CD4-positive, alpha-beta memory T cell (primary cell): ENCODE data around the gene MAP2K3. TPM values are rescaled to one million over a fixed set of nuclear protein-coding genes. Genes with fewer than 3 reads are reported as not detected.
"Not testable (repeated sequence)": the region's sequence is repeated elsewhere in the genome, so short reads cannot be mapped to it uniquely, and the experiment has no call there.

Experiments used
- CTCF ChIA-PET: fragments of 350-600 bp; sonication (Branson Sonifier 250); formaldehyde crosslinking; loops from one replicate; lab custom pipeline; 2021; ENCODE audit warnings: inconsistent platforms; ENCODE audit not compliant: partially characterized antibody; lab: Charles Lee
- POLR2A ChIA-PET: fragments of 350-600 bp; sonication (Branson Sonifier 250); formaldehyde crosslinking; loops from one replicate; lab custom pipeline; 2021; ENCODE audit not compliant: partially characterized antibody; lab: Charles Lee
- DNase-seq, 5 donors: peaks; one replicate each; pipeline versions ENCODE4 v3.0.0 to v3.0.0-alpha.2; 2020 to 2022; ENCODE audit warnings: mixed read lengths in 1 of 5
- H3K27ac ChIP-seq: one replicate; pipeline ENCODE4 v1.7.0; 2013; ENCODE audit warnings: low read depth, low read length
- H3K27me3 ChIP-seq: 2 replicates; pipeline ENCODE4 v1.7.0; 2013; ENCODE audit warnings: mild to moderate bottlenecking, low read length, moderate library complexity; ENCODE audit not compliant: insufficient read depth
- H3K36me3 ChIP-seq: 2 replicates; pipeline ENCODE4 v1.7.0; 2013; ENCODE audit warnings: mild to moderate bottlenecking, low read length, moderate library complexity; ENCODE audit not compliant: insufficient read depth
- H3K4me1 ChIP-seq: 2 replicates; pipeline ENCODE4 v1.7.0; 2013; ENCODE audit warnings: mild to moderate bottlenecking, low read length, moderate library complexity; ENCODE audit not compliant: insufficient read depth
- H3K4me3 ChIP-seq, 2 donors: one replicate each; pipeline ENCODE4 v1.7.0; 2013; ENCODE audit warnings: low read length in 2 of 2, mild to moderate bottlenecking in 1 of 2
- H3K9me3 ChIP-seq, 2 donors: one replicate each; pipeline ENCODE4 v1.7.0; 2013; ENCODE audit warnings: low read length in 2 of 2, control low read depth in 1 of 2; ENCODE audit not compliant: control insufficient read depth in 1 of 2
- H3K27ac Mint-ChIP-seq, 7 donors: one replicate each; pipeline ENCODE4 v1.8.0; 2020 to 2021; ENCODE audit warnings: mixed read lengths in 7 of 7, mild to moderate bottlenecking in 6 of 7, inconsistent platforms in 3 of 7, moderate library complexity in 3 of 7
- H3K27me3 Mint-ChIP-seq, 2 donors: one replicate each; pipeline ENCODE4 v1.8.0; 2020 to 2021; ENCODE audit warnings: mixed read lengths in 2 of 2
- H3K36me3 Mint-ChIP-seq, 2 donors: one replicate each; pipeline ENCODE4 v1.8.0; 2020 to 2021; ENCODE audit warnings: mixed read lengths in 2 of 2, inconsistent platforms in 1 of 2, mild to moderate bottlenecking in 1 of 2
- H3K4me1 Mint-ChIP-seq, 4 donors: one replicate each; pipeline ENCODE4 v1.8.0; 2020 to 2021; ENCODE audit warnings: mixed read lengths in 4 of 4, mild to moderate bottlenecking in 1 of 4
- H3K4me3 Mint-ChIP-seq, 8 donors: one replicate each; pipeline ENCODE4 v1.8.0; 2020 to 2021; ENCODE audit warnings: mixed read lengths in 8 of 8, mild to moderate bottlenecking in 7 of 8, moderate library complexity in 6 of 8, inconsistent platforms in 3 of 8
- H3K9me3 Mint-ChIP-seq, 8 donors: one replicate each; pipeline ENCODE4 v1.8.0; 2020 to 2021; ENCODE audit warnings: mixed read lengths in 8 of 8, mild to moderate bottlenecking in 5 of 8, inconsistent platforms in 3 of 8, moderate library complexity in 1 of 8
- intact Hi-C: fragments of 100-400 bp; cut with micrococcal nuclease; formaldehyde crosslinking; loops from one replicate; pipeline ENCODE4 v1.15.1; 2023
- polyA plus RNA-seq, 2 donors: library from polyadenylated mRNA; unstranded; fragments of 300-500 nt; fragmentation: Illumina TruSeq; gene quantifications; one replicate each; pipeline ENCODE4 v1.2.3, GENCODE V29; 2021
- total RNA-seq, 2 experiments: library from RNA; stranded (reverse); gene quantifications; one replicate each; pipeline ENCODE4 v1.2.3, GENCODE V29; 2021

The MAP2K3 gene
- total and polyA plus RNA-seq, 4 experiments from 2014 or later: 48.5 to 88.9 (median 57.9) TPM

DNA sequence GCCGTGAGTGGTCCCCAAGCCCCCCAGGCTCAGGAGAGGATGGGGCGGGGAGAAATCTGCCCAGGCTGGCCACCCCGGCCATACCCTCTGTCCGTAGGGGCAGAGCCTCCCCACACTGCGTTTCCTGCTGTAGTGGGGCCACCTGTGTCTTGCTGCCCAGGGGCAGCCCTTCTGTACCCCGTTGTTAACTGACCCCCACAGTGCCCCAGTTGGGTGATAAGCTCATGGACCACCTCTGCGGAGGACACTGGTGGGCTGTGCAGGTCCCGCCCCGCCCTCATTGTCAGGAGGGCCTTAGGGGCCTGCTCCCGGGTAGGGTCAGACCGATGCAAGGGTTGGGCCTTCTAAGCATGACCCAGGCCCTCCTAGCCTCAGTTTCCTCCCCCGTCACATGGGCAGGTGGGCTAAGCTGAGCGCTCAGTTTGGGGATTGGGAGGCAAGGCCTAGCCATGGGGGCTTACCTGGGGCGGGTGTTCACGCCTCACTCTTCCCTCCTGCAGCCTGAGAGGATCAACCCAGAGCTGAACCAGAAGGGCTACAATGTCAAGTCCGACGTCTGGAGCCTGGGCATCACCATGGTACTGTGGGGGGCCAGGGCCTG, 20.1 kb downstream of the MAP2K3 start:
- H3K27ac Mint-ChIP-seq, intact Hi-C loops, H3K27ac ChIP-seq, H3K4me1 ChIP-seq, H3K27me3 Mint-ChIP-seq, H3K4me3 ChIP-seq, H3K4me1 Mint-ChIP-seq, H3K9me3 ChIP-seq, POLR2A ChIA-PET, H3K27me3 ChIP-seq, CTCF ChIA-PET, H3K4me3 Mint-ChIP-seq: not testable (repeated sequence)
- H3K36me3 Mint-ChIP-seq: peaks cover 38 to 67% of the 10 kb centered on the region in 2 donors
- DNase-seq: peak in 1 of 5 donors; percentile 39
- peaks cover 2 to 13% (median 6%) of the 10 kb centered on the region in 8 donors for H3K9me3 Mint-ChIP-seq
- H3K36me3 ChIP-seq: peaks cover 56% of the 10 kb centered on the region

DNA sequence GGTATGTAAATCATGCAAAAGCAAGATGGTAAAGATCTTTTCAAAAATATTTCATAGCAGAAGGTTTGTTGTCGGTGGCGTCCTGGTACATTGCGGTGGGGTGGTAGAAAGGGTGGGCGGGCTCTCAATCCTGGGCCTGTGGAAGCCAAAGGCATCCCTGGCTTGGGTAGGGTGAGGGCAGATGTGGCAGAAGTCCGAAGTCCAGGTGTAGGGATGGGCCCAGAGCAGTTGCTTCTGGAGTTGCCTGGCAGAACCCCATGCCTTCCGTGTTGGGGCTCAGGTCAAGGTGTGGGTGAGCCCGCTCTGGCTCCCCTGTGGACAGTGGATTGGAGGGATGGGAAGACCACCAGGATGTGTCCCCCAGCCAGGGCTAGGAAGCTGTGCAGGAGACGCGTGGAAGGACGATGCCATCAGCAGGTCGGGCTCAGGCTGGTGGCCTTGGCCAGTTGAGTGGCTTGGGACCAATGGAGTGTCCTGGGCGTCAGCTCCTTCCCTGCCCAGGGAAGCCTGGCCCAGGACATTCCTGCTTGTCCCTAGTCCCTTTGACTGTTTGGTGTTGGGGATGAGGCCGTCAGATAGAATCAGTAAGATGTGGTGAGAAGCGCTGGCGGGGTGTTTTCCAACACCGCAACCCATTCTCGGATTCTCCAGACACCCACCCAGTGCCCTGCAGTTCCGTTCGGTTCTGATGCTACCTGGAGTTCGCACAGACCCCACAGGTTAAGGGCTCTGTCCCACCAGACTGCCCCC, 21.1 kb downstream of the MAP2K3 start:
- H3K27ac Mint-ChIP-seq, H3K9me3 ChIP-seq, H3K4me1 Mint-ChIP-seq, H3K27me3 Mint-ChIP-seq, CTCF ChIA-PET, H3K4me3 ChIP-seq, intact Hi-C loops, H3K4me1 ChIP-seq, H3K27ac ChIP-seq, H3K27me3 ChIP-seq, H3K4me3 Mint-ChIP-seq, POLR2A ChIA-PET: not testable (repeated sequence)
- Mint-ChIP-seq H3K36me3 (peaks cover 43 to 65% of the 10 kb centered on the region in 2 donors), H3K9me3 (peaks cover 2 to 13% (median 5%) of the 10 kb centered on the region in 8 donors)
- DNase-seq: peak in 1 of 5 donors; percentile 25
- H3K36me3 ChIP-seq: peaks cover 46% of the 10 kb centered on the region

DNA sequence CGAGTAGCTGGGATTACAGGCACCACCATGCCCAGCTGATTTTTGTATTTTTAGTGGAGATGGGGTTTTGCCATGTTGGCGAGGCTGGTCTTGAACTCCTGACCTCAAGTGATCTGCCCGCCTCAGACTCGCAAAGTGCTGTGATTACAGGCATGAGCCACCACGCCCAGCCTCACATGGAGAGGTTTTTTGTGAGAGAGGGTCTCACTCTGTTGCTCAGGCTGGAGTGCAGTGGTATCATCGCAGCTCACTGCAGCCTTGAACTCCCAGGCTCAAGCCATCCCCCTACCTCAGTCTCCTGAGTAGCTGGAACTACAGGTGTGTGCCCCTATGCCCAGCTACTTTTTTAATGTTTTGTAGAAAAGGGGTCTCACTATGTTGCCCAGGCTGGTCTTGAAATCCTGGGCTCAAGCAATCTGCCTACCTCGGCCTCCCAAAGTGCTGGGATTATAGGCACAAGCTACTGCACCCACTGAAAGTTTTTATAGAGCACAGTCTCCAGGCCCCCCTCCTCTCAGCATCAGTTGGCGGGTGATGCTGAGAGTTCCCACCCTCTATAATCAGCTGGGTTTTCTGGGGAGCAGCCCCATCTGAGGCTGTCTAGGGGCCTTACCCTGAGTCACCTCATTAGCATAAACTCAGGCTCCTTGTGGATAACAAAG, 22.2 kb downstream of the MAP2K3 start:
- H3K4me3 ChIP-seq, H3K27ac ChIP-seq, POLR2A ChIA-PET, H3K9me3 Mint-ChIP-seq, H3K4me3 Mint-ChIP-seq, CTCF ChIA-PET, H3K4me1 ChIP-seq, intact Hi-C loops, H3K4me1 Mint-ChIP-seq, H3K27me3 Mint-ChIP-seq, H3K27me3 ChIP-seq, H3K9me3 ChIP-seq: not testable (repeated sequence)
- H3K36me3 ChIP-seq: peaks cover 35% of the 10 kb centered on the region
- Mint-ChIP-seq H3K27ac (peak overlapping the region in 1 of 7 donors; percentile 57), H3K36me3 (peaks cover 37 to 59% of the 10 kb centered on the region in 2 donors)
- peak in 1 of 5 donors; percentile 35 for DNase-seq

DNA sequence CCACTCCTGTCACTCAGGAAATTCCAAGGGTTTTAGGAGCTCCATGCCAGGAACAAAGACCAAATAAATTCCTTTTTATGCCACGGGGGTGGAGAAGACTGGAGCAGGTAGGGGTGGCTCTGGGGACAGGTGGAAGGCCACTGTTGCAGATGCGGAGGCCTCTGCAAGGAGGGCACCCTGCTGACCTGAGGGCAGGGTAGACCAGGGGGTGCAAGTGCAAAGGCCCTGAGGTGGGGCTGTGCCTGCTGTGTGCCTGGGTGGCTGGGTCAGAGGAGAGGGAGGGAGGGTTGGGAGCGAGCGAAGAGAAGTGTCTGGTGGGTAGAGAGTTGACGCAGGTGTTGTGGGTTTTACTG, 22.7 kb downstream of the MAP2K3 start:
- intact Hi-C loops, H3K9me3 Mint-ChIP-seq, CTCF ChIA-PET, H3K27ac ChIP-seq, H3K4me3 ChIP-seq, H3K4me1 Mint-ChIP-seq, H3K4me1 ChIP-seq, H3K9me3 ChIP-seq, H3K27ac Mint-ChIP-seq, H3K27me3 ChIP-seq, H3K27me3 Mint-ChIP-seq, POLR2A ChIA-PET, H3K4me3 Mint-ChIP-seq: not testable (repeated sequence)
- H3K36me3 Mint-ChIP-seq: peaks cover 35 to 57% of the 10 kb centered on the region in 2 donors
- peak in 1 of 5 donors; percentile 3 for DNase-seq
- H3K36me3 ChIP-seq: peaks cover 30% of the 10 kb centered on the region

DNA sequence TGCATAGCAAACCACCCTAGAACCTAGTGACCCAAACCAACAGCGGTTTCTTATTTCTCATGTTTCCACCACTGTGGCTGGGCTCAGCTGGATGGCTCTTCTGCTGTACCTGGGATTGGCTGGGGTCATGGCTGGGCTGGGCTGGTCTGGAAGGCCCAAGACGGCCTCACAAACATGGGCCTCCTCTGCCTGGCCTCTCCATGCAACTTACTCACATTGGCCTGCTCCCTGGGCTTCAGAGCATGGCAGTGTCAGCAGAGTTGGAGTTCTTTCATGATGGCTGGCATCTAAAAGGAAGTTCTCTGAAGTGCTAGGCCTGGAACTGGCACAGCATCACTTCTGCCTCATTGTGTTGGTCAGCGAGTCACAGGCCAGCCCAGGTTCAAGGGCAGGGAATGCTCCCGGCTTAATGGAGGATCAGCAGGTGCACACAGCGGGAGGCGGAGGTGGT, 24.4 kb downstream of the MAP2K3 start:
- intact Hi-C loops, H3K27me3 ChIP-seq, H3K27ac ChIP-seq, H3K9me3 Mint-ChIP-seq, CTCF ChIA-PET, POLR2A ChIA-PET, H3K4me1 Mint-ChIP-seq, H3K27me3 Mint-ChIP-seq, H3K9me3 ChIP-seq, H3K4me3 Mint-ChIP-seq, H3K4me3 ChIP-seq, H3K4me1 ChIP-seq: not testable (repeated sequence)
- peaks cover 13% of the 10 kb centered on the region for H3K36me3 ChIP-seq
- peak in 1 of 5 donors; percentile 34 for DNase-seq
- peak overlapping the region in 1 of 7 donors; percentile 46 for H3K27ac Mint-ChIP-seq
- peaks cover 26 to 52% of the 10 kb centered on the region in 2 donors for H3K36me3 Mint-ChIP-seq

DNA sequence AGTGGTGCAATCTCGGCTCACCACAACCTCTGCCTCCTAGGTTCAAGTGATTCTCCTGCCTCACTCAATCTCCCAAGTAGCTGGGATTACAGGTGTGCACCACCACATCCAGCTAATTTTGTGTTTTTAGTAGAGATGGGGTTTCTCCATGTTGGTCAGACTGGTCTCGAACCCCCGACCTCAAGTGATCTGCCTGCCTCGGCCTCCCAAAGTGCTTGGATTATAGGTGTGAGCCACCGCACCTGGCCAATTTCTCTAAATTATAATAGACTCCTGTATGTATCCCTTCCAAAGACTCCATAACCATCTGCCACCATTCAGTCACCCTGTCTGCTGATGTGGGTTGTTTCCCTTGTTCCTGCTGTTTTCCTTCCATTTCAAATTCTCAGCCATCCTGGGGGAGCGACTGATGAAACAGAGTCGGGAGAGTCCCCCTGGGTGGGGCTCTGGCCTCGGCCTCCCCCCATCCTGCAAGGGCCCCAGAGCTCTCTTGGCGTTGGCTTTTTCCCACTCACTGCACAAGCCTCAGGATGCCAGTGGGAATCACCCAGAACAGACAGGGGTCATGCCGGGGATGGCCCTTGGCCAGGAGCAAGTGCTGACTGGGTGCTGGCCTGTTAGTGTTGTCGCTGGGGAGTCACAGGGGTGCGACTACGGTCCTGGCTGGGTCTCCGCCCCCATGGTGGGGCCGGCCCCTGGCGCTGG, 25.7 kb downstream of the MAP2K3 start:
- H3K27me3 ChIP-seq, H3K9me3 ChIP-seq, H3K4me3 Mint-ChIP-seq, H3K36me3 ChIP-seq, H3K4me1 ChIP-seq, POLR2A ChIA-PET, H3K27ac ChIP-seq, H3K4me1 Mint-ChIP-seq, intact Hi-C loops, H3K27me3 Mint-ChIP-seq, CTCF ChIA-PET, H3K9me3 Mint-ChIP-seq, H3K4me3 ChIP-seq: not testable (repeated sequence)
- Mint-ChIP-seq H3K27ac (peak overlapping the region in 2 of 7 donors; percentile 58 to 61), H3K36me3 (peaks cover 21 to 57% of the 10 kb centered on the region in 2 donors)
- DNase-seq: peak in 1 of 5 donors; percentile 16
